GM12872 (cell line): ENCODE measurements around the gene MED7.

Experiments used
- CTCF ChIP-seq: IDR thresholded peaks from 3 replicates; pipeline ENCODE4 v1.5.1; 2011; ENCODE audit warnings: low read depth, mild to moderate bottlenecking, low read length, moderate library complexity; ENCODE audit not compliant: insufficient read depth

Gene MED7

GRCh38 chr5:157137691-157138090, 5.0 kb downstream of the MED7 start:
- TF ChIP-seq CTCF: no peak

- no peak for TF ChIP-seq CTCF
Measured at GRCh38 chr5:157132281-157132612, 10.4 kb downstream of the MED7 start.

- TF ChIP-seq CTCF: no peak
Measured at GRCh38 chr5:157130925-157131324, 11.7 kb downstream of the MED7 start.

- no peak for TF ChIP-seq CTCF
Measured at GRCh38 chr5:157121709-157122108, 21.0 kb downstream of the MED7 start.

GRCh38 chr5:157120102-157120501, 22.6 kb downstream of the MED7 start:
- no peak for TF ChIP-seq CTCF

GRCh38 chr5:157116483-157116954, 26.1 kb downstream of the MED7 start:
- no peak for TF ChIP-seq CTCF

GRCh38 chr5:157115502-157115901, 27.2 kb downstream of the MED7 start:
- no peak for TF ChIP-seq CTCF

GRCh38 chr5:157115012-157115411, 27.7 kb downstream of the MED7 start:
- TF ChIP-seq CTCF: no peak
